Measurements from ENCODE around the gene CELF4. TPM values are rescaled to one million over a fixed set of nuclear protein-coding genes. Genes with fewer than 3 reads are reported as not detected.

CELF4 gene
- polyA plus RNA-seq, 1 donor (not counting 4 experiments of a cell fraction or from before 2014, with no cell fraction given): not detected

DNA sequence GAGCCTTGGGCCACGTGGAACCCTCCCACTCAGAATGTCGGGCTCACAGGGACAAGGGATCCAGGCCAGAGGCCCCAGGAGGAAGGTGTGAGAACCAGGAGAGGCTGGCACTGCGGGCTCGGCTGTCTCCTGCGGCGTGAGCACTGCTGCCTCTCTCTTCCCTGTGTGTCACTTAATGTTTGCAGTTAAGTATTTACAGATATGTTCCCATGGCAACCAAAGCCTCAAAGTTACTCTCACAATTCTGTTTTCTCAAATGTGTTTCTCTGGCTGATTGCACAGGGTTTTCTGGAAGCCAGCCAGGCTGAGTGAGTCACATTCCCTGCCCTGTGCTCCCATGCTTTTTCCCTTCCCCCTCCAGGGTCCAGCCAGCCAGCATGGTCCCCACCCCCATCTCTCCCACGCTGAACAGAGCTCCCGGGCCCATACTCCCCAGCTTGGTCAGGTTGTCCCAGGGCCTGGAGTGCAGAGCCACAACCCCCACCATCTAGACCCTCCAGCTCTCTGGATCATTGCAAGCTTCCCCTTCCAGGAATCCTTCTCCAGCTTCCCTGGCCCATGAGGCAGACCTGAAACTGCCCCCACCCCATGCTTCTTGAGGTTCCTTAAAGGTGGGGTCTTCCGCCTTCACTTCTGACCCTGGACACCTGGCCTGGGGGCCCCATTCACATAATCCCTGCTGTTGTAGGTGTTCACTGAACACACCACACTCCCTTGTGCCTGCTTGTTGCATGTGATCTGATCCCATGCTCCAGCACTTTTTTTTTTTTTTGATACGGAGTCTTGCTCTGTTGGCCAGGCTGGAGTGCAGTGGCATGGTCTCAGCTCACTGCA, 265.9 kb downstream of the CELF4 start:
- TF ChIP-seq, protein P1, sequence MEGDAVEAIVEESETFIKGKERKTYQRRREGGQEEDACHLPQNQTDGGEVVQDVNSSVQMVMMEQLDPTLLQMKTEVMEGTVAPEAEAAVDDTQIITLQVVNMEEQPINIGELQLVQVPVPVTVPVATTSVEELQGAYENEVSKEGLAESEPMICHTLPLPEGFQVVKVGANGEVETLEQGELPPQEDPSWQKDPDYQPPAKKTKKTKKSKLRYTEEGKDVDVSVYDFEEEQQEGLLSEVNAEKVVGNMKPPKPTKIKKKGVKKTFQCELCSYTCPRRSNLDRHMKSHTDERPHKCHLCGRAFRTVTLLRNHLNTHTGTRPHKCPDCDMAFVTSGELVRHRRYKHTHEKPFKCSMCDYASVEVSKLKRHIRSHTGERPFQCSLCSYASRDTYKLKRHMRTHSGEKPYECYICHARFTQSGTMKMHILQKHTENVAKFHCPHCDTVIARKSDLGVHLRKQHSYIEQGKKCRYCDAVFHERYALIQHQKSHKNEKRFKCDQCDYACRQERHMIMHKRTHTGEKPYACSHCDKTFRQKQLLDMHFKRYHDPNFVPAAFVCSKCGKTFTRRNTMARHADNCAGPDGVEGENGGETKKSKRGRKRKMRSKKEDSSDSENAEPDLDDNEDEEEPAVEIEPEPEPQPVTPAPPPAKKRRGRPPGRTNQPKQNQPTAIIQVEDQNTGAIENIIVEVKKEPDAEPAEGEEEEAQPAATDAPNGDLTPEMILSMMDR (optimal IDR thresholded peaks at IDR 0.05 in 1 of 3, IDR thresholded peaks at IDR 0.05 in 1 of 3, conservative IDR thresholded peaks at IDR 0.05 in 1 of 3; ENCODE audit: extremely low read depth in 1 of 3, insufficient read depth in 2 of 3, low read length in 3 of 3): no peak
- no peak for TF ChIP-seq EZH2 (IDR thresholded peaks at IDR 0.05; ENCODE audit: low read length)
- Histone ChIP-seq H4K20me1 (ENCODE audit: control insufficient read depth, extremely low read depth, insufficient read depth, low read length) (no peaks in the 10 kb centered on the region), H3K4me1 (ENCODE audit: control insufficient read depth, extremely low read depth, insufficient read depth, low read length) (peaks cover 5% of the 10 kb centered on the region), H3K79me2 (ENCODE audit: control insufficient read depth, insufficient read depth, low read length) (no peaks in the 10 kb centered on the region), H3K27me3 (ENCODE audit: control insufficient read depth, extremely low read depth, insufficient read depth, low read length) (peaks cover 7% of the 10 kb centered on the region), H3K27ac (ENCODE audit: control insufficient read depth, insufficient read depth, low read length) (no peak overlapping the region), H3K9me3 (ENCODE audit: control insufficient read depth, low read depth, low read length) (no peaks in the 10 kb centered on the region), H3K9me1 (ENCODE audit: control insufficient read depth, extremely low read depth, insufficient read depth, low read length) (no peaks in the 10 kb centered on the region), H3K4me2 (ENCODE audit: control insufficient read depth, extremely low read depth, insufficient read depth, low read depth, low read length) (no peak overlapping the region), H3K9ac (ENCODE audit: control insufficient read depth, extremely low read depth, insufficient read depth, low read length) (peak overlapping the region; percentile 31), H3K36me3 (ENCODE audit: control insufficient read depth in 2 of 2, extremely low read depth in 1 of 2, insufficient read depth in 2 of 2, low read length in 2 of 2) (no peaks in the 10 kb centered on the region), H3K4me3 (ENCODE audit: control insufficient read depth in 2 of 3, extremely low read depth in 1 of 3, insufficient read depth in 2 of 3, low read depth in 1 of 3, low read length in 3 of 3) (no peak overlapping the region), H2AFZ (ENCODE audit: control insufficient read depth, low read length) (no peak overlapping the region)
- DNase-seq (ENCODE audit: low read depth, low spot score) (peak; percentile 32), FAIRE-seq (peak; percentile 82)
- dilution Hi-C loops (cut with MboI; ENCODE audit: extremely low pct_ligation_motif_present, low sequenced_read_pairs): no loop called here

DNA sequence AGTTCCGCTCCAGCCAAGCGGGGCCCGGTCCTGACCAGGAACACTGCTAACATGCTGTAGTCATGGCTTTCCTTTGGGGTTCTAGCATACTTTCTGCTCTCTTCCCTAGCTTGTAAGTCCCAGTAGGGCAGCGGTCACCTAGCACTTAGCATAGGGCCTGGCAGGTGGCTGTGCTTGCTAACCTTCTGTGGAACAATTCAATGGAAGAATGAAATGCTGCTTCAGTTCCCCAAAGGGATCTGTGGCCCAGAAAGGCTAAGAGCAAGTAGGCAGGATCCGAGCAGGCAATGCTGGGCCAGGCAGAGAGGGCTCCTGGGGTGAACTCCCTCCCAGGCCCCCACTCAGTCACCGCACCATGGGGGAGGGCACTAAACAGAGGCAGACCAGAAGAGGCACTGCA, 266.8 kb downstream of the CELF4 start:
- H3K9me1 ChIP-seq (ENCODE audit: control insufficient read depth, extremely low read depth, insufficient read depth, low read length): no peaks in the 10 kb centered on the region
- peaks cover 5% of the 10 kb centered on the region for H3K4me1 ChIP-seq (ENCODE audit: control insufficient read depth, extremely low read depth, insufficient read depth, low read length)
- no peak overlapping the region for H3K9ac ChIP-seq (ENCODE audit: control insufficient read depth, extremely low read depth, insufficient read depth, low read length)
- H3K27me3 ChIP-seq (ENCODE audit: control insufficient read depth, extremely low read depth, insufficient read depth, low read length): peaks cover 7% of the 10 kb centered on the region
- DNase-seq (ENCODE audit: low read depth, low spot score) (no peak), FAIRE-seq (no peak)
- dilution Hi-C loops (cut with MboI; ENCODE audit: extremely low pct_ligation_motif_present, low sequenced_read_pairs): no loop called here
- no peaks in the 10 kb centered on the region for H3K36me3 ChIP-seq (ENCODE audit: control insufficient read depth in 2 of 2, extremely low read depth in 1 of 2, insufficient read depth in 2 of 2, low read length in 2 of 2)
- H3K9me3 ChIP-seq (ENCODE audit: control insufficient read depth, low read depth, low read length): no peaks in the 10 kb centered on the region
- no peaks in the 10 kb centered on the region for H3K79me2 ChIP-seq (ENCODE audit: control insufficient read depth, insufficient read depth, low read length)
- H4K20me1 ChIP-seq (ENCODE audit: control insufficient read depth, extremely low read depth, insufficient read depth, low read length): no peaks in the 10 kb centered on the region
- no peak overlapping the region for H3K27ac ChIP-seq (ENCODE audit: control insufficient read depth, insufficient read depth, low read length)
- H3K4me3 ChIP-seq (ENCODE audit: control insufficient read depth in 2 of 3, extremely low read depth in 1 of 3, insufficient read depth in 2 of 3, low read depth in 1 of 3, low read length in 3 of 3): no peak overlapping the region
- H3K4me2 ChIP-seq (ENCODE audit: control insufficient read depth, extremely low read depth, insufficient read depth, low read depth, low read length): no peak overlapping the region
- TF ChIP-seq, protein P1 (optimal IDR thresholded peaks at IDR 0.05 in 1 of 3, IDR thresholded peaks at IDR 0.05 in 1 of 3, conservative IDR thresholded peaks at IDR 0.05 in 1 of 3; ENCODE audit: extremely low read depth in 1 of 3, insufficient read depth in 2 of 3, low read length in 3 of 3): no peak
- TF ChIP-seq EZH2 (IDR thresholded peaks at IDR 0.05; ENCODE audit: low read length): no peak
- no peak overlapping the region for H2AFZ ChIP-seq (ENCODE audit: control insufficient read depth, low read length)

All from keratinocyte (primary cell).